Adrenal gland (tissue), 12 donors: ENCODE data around the gene SYNE4. TPM values are rescaled to one million over a fixed set of nuclear protein-coding genes. Genes with fewer than 3 reads are reported as not detected.

Experiments used
- DNase-seq, 7 donors: peaks; one replicate each; pipeline ENCODE4 v3.0.0-alpha.2; 2019 to 2020
- H3K27ac ChIP-seq, 5 donors: fragments of 200-600 bp; sonication (generic) in 4 of 5; 1 replicate in 3 of 5; 2 replicates in 2 of 5; pipeline versions ENCODE4 v1.5.1 to v1.8.0; 2016 to 2020; ENCODE audit warnings: mild to moderate bottlenecking in 1 of 5
- H3K27me3 ChIP-seq: fragments of 200-600 bp; 2 replicates; pipeline ENCODE4 v1.8.0; 2021
- H3K36me3 ChIP-seq, 2 donors: fragments of 200-600 bp; replicated peaks in 1 of 2; 1 replicate in 1 of 2; 2 replicates in 1 of 2; pipeline versions ENCODE4 v1.5.1 to v1.8.0; 2018 to 2022
- H3K4me1 ChIP-seq, 2 donors: fragments of 200-600 bp; replicated peaks in 1 of 2; 1 replicate in 1 of 2; 2 replicates in 1 of 2; pipeline versions ENCODE4 v1.5.1 to v1.8.0; 2018 to 2021
- H3K4me3 ChIP-seq, 4 donors: fragments of 200-600 bp; sonication (generic) in 3 of 4; one replicate each; pipeline ENCODE4 v1.5.1; 2016 to 2018
- H3K9me3 ChIP-seq, 3 donors: fragments of 200-600 bp; sonication (generic) in 1 of 3; replicated peaks in 1 of 3; 1 replicate in 2 of 3; 2 replicates in 1 of 3; pipeline versions ENCODE4 v1.5.1 to v1.8.0; 2016 to 2021
- POLR2A ChIP-seq, 2 donors: fragments of 450-650 bp; IDR thresholded peaks; one replicate each; pipeline ENCODE4 v1.6.1; 2017; ENCODE audit warnings: antibody characterized with exemption in 2 of 2, mild to moderate bottlenecking in 2 of 2, moderate library complexity in 1 of 2
- WGBS, 4 donors: extraction: QIAGEN DNeasy Blood & Tissue Kit in 2 of 4; methylation state at CpG; one replicate each; pipeline versions ENCODE4 v1.1.5 to v1.1.7; 2013 to 2017; 5-methylcytosine and 5-hydroxymethylcytosine counted together
- intact Hi-C, 2 donors: fragments of 100-400 bp; cut with DNase I; formaldehyde crosslinking; loops; one replicate each; pipeline versions ENCODE4 v1.14.1 to v1.15.0; 2022 to 2023
- polyA plus RNA-seq, 3 donors: library from polyadenylated mRNA; stranded (reverse); fragments of 200-250 nt in 2 of 3; fragments of 350-450 nt in 1 of 3; fragmentation: Illumina TruSeq in 1 of 3; extraction: RNeasy Lipid Tissue Mini Kit (QIAGEN cat#74804) in 1 of 3; gene quantifications; one replicate each; pipeline ENCODE4 v1.2.3, GENCODE V29; 2013 to 2014
- total RNA-seq, 9 donors: library from RNA; depleted of rRNA in 4 of 9; stranded (reverse); fragments of >200 nt in 4 of 9; fragments of 120-200 nt in 1 of 9; fragmentation: NEBNext Ultra II Directional in 1 of 9; extraction: Animal tissue kit (Norgen Biotek cat#: 25700) in 1 of 9; gene quantifications; one replicate each; pipeline versions ENCODE4 v1.1.0 to v1.2.4, GENCODE V29; 2013 to 2023
- TF ChIP-seq, protein P1 (sequence below), 6 experiments: fragments of 450-650 bp in 4 of 6; fragments of 200-600 bp in 2 of 6; sonication (generic) in 1 of 6; IDR thresholded peaks; 1 replicate in 5 of 6; 2 replicates in 1 of 6; pipeline versions ENCODE4 v1.5.1 to v1.8.0; 2016 to 2021; ENCODE audit warnings: antibody characterized with exemption in 6 of 6, mild to moderate bottlenecking in 2 of 6, moderate library complexity in 1 of 6
- donor health status: healthy with polysubstance abuse.
- donor health status: Bipolar disorder and iron deficiency.
- donor health status: DM: yes; HTN: yes; CAD: no.
- donor health status: DM: no; HTN: no; CAD: no.
- donor health status: DM: no; HTN: no; CAD: no.
- donor health status: DM: yes; HTN: yes; CAD: no.

Gene SYNE4
- total and polyA plus RNA-seq, 12 donors, result 0.14 to 3.0 (median 0.46) TPM; not detected in 3

DNA sequence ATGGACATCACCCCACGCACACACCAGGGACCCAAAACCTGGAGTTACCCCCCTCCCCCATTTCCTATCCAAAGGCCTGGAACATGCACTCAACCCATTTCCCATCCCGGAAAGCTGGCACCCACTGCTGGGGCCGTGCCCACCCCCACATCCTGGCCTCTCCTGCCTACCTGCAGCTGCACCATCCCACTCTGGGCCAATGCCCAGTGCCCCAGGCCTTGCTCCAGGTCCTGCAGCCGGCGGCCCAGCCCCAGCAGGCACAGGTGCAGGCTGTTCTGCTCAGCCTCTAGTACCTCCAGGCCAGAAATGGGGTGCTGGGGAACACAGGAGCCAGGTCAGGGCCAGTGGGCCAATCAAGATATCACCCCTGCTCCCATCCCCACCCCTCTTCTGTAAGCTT, 1.7 kb downstream of the SYNE4 start:
- Histone ChIP-seq H3K36me3 (no peaks in the 10 kb centered on the region), H3K4me1 (peaks cover 5 to 7% of the 10 kb centered on the region in 2 donors), H3K9me3 (no peaks in the 10 kb centered on the region), H3K27ac (no peak overlapping the region), H3K4me3 (no peak overlapping the region), H3K27me3 (no peaks in the 10 kb centered on the region)
- DNase-seq, result no peak
- intact Hi-C loops, result no loop called here
- 91 to 100% (median 97%) methylated on average over 3 to 5 of the region's 5 CpGs for WGBS, 4 donors
- TF ChIP-seq, protein P1, sequence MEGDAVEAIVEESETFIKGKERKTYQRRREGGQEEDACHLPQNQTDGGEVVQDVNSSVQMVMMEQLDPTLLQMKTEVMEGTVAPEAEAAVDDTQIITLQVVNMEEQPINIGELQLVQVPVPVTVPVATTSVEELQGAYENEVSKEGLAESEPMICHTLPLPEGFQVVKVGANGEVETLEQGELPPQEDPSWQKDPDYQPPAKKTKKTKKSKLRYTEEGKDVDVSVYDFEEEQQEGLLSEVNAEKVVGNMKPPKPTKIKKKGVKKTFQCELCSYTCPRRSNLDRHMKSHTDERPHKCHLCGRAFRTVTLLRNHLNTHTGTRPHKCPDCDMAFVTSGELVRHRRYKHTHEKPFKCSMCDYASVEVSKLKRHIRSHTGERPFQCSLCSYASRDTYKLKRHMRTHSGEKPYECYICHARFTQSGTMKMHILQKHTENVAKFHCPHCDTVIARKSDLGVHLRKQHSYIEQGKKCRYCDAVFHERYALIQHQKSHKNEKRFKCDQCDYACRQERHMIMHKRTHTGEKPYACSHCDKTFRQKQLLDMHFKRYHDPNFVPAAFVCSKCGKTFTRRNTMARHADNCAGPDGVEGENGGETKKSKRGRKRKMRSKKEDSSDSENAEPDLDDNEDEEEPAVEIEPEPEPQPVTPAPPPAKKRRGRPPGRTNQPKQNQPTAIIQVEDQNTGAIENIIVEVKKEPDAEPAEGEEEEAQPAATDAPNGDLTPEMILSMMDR (IDR thresholded peaks at IDR 0.05), result no peak
- TF ChIP-seq POLR2A (IDR thresholded peaks at IDR 0.05), result no peak

DNA sequence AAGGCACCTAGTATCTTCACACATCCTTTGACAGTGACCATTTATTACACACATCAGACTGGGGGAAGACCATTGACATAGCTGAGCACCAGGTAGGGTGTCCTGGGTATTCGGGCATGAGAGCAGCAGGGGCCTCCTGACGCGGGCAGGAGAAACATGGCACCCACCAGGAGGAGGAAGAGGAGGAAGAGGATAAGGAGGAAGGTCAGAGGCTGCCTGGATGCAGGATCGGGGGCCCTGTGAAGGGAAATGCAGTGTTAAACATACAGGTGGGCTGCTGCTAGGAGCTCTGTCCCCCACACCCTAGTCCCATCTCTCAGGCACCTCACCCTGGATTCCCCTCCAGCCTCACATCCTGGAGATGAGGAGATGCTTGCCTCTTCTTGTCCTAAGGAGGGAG, 5.3 kb downstream of the SYNE4 start:
- 86 to 95% (median 93%) methylated on average over 4 of the region's 4 CpGs for WGBS, 4 donors
- intact Hi-C loops, result no loop called here
- Histone ChIP-seq H3K27me3 (no peaks in the 10 kb centered on the region), H3K9me3 (no peaks in the 10 kb centered on the region), H3K4me3 (no peak overlapping the region), H3K36me3 (peaks cover 0 to 8% of the 10 kb centered on the region in 2 donors), H3K27ac (no peak overlapping the region), H3K4me1 (peaks cover 4 to 13% of the 10 kb centered on the region in 2 donors)
- no peak for DNase-seq
- TF ChIP-seq, protein P1 (IDR thresholded peaks at IDR 0.05), result no peak
- TF ChIP-seq POLR2A (IDR thresholded peaks at IDR 0.05), result no peak

DNA sequence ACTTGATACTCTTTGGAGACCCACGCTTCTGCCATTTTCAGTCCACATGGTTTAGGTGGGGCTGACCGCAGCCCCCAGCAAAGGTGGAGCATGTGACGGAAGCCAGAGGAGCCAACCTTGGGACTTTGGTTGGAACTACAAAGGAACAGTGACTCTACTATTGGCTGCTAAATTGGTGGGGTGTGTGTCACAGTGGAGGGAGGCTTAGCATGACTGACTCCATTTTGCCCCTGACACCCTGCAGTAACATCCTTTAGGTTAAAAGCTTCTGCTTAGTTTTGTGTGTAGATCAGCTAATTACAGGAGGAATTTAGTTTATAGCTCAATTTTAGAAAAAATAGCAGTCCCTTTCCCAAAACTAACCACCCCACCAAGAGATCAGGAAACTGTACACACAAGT, 7.0 kb downstream of the SYNE4 start:
- no peak for DNase-seq
- no peaks in the 10 kb centered on the region for H3K27me3 ChIP-seq
- no peak overlapping the region for H3K4me3 ChIP-seq
- intact Hi-C loops, result no loop called here
- TF ChIP-seq, protein P1 (IDR thresholded peaks at IDR 0.05), result no peak
- no peak for TF ChIP-seq POLR2A (IDR thresholded peaks at IDR 0.05)
- WGBS, 4 donors, result 95 to 100% (median 99%) methylated on average over 2 to 3 of the region's 3 CpGs
- no peak overlapping the region for H3K27ac ChIP-seq
- H3K36me3 ChIP-seq, result peaks cover 0 to 12% of the 10 kb centered on the region in 2 donors
- H3K4me1 ChIP-seq, result peaks cover 4 to 15% of the 10 kb centered on the region in 2 donors
- H3K9me3 ChIP-seq, result no peaks in the 10 kb centered on the region

- Histone ChIP-seq H3K4me3 (no peak overlapping the region), H3K36me3 (peaks cover 0 to 12% of the 10 kb centered on the region in 2 donors), H3K27ac (peak overlapping the region in 1 of 5 donors; percentile 90), H3K4me1 (peaks cover 24 to 34% of the 10 kb centered on the region in 2 donors), H3K27me3 (no peaks in the 10 kb centered on the region), H3K9me3 (no peaks in the 10 kb centered on the region)
- intact Hi-C loops, result no loop called here
- TF ChIP-seq, protein P1 (IDR thresholded peaks at IDR 0.05), result no peak
- no peak for TF ChIP-seq POLR2A (IDR thresholded peaks at IDR 0.05)
- DNase-seq, result no peak
- 91 to 97% (median 95%) methylated on average over 8 of the region's 8 CpGs for WGBS, 4 donors
These were observed 11.8 kb downstream of the SYNE4 start for GRCh38 chr19:35996777-35997176.
